Daoy (cell line): ENCODE data around the gene NUTM2D. TPM values are rescaled to one million over a fixed set of nuclear protein-coding genes. Genes with fewer than 3 reads are reported as not detected.
A peak's percentile ranks its signal among the peaks of the same experiment; 100 is the strongest.
"Not testable (repeated sequence)": the region's sequence is repeated elsewhere in the genome, so short reads cannot be mapped to it uniquely, and the experiment has no call there.

Experiments used
- DNase-seq: peaks from one replicate; pipeline ENCODE4 v3.0.0-alpha.2; 2015; ENCODE audit warnings: low read depth
- total RNA-seq: library from RNA; depleted of rRNA; stranded (reverse); fragments of >200 nt; shearing (Covaris generic); gene quantifications from 2 replicates; pipeline ENCODE4 v1.2.3, GENCODE V29; 2014; rRNA removed

Gene NUTM2D, protein sequence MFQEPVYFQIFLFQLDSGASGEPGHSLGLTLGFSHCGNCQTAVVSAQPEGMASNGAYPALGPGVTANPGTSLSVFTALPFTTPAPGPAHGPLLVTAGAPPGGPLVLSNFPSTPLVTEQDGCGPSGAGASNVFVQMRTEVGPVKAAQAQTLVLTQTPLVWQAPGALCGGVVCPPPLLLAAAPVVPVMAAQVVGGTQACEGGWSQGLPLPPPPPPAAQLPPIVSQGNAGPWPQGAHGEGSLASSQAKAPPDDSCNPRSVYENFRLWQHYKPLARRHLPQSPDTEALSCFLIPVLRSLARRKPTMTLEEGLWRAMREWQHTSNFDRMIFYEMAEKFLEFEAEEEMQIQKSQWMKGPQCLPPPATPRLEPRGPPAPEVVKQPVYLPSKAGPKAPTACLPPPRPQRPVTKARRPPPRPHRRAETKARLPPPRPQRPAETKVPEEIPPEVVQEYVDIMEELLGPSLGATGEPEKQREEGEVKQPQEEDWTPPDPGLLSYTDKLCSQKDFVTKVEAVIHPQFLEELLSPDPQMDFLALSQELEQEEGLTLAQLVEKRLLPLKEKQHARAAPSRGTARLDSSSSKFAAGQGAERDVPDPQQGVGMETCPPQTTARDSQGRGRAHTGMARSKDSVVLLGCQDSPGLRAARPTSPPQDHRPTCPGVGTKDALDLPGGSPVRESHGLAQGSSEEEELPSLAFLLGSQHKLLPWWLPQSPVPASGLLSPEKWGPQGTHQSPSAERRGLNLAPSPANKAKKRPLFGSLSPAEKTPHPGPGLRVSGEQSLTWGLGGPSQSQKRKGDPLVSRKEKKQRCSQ
- total RNA-seq: 0.86 and 1.6 TPM in 2 replicates

DNA sequence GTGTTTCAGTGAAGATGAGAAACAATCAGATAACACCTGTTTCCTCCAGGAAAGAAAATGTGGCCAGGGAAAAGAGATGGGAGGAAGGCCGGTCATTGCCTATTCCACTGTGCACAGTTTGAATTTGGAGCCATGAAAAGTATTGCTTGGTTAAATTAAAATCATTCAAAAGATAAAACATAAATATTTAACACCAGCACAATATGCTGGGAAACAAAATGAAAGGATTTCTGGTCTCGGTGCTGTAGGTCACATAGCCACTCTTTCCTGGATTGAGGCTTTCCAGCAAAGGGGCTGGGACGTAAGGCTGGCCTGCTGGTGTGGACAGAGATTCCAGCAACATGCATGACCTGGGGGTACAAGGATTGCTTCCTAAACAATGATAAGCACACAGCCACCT, at the start of gene NUTM2D:
NUTM2D (plus strand) TSS at position 301 of the 400 bp plus-strand sequence. CDS start 522 bp downstream, outside the sequence.
- DNase-seq: not testable (repeated sequence)

- not testable (repeated sequence) for DNase-seq
Observed at GRCh38 chr10:87308702-87309101, 48.8 kb upstream of the NUTM2D start.

GRCh38 chr10:87309657-87310056, 47.9 kb upstream of the NUTM2D start:
- DNase-seq: not testable (repeated sequence)

- not testable (repeated sequence) for DNase-seq
Observed at GRCh38 chr10:87311521-87311920, 46.0 kb upstream of the NUTM2D start.

- not testable (repeated sequence) for DNase-seq
Observed at GRCh38 chr10:87313649-87314359, 43.7 kb upstream of the NUTM2D start.

DNA sequence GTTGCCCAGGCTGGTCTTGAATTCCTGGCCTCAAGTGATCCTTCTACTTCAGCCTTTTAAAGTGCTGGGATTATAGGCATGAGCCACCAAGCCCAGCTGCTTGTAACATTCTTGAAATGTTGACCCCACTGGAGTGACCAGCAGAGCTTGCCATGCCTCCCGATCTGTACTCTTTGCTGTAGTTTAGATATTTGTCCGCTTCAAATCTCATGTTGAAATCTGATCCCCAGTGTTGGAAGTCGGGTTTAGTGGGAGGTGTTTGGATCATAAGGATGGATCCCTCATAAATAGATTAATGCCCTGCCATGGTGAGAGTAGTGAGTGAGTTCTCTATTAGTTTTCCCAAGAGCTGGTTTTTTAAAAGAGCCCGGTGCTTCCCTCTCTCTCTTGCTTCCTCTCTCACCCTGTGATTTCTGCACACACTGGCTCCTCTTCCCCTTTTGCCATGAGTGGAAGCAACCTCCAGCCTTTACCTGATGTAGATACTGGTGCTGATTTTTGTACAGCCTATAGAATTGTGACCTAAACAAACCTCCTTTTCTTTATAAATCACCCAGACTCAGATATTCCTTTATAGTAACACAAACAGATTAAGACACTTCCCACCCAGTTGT, 43.1 kb upstream of the NUTM2D start:
- DNase-seq: not testable (repeated sequence)

DNA sequence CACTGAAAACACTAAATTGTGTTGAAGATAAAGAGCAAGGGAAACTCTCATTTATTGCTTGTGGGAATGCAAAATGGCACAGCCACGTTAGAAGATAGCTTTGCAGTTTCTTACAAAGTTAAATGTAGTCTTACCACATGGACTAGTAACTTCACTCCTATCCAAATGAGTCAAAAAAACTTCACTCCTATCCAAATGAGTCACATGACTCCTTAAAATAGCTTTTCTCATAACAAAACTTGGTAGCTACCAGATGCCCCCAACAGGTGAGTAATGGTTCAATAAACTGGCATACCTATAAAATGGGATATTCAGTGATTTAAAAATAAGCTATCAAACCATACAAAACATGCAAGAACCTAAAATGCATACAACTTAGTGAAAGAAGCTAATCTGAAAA, 36.0 kb upstream of the NUTM2D start:
- not testable (repeated sequence) for DNase-seq

- DNase-seq: not testable (repeated sequence)
Observed at GRCh38 chr10:87324559-87324958, 33.0 kb upstream of the NUTM2D start.

DNA sequence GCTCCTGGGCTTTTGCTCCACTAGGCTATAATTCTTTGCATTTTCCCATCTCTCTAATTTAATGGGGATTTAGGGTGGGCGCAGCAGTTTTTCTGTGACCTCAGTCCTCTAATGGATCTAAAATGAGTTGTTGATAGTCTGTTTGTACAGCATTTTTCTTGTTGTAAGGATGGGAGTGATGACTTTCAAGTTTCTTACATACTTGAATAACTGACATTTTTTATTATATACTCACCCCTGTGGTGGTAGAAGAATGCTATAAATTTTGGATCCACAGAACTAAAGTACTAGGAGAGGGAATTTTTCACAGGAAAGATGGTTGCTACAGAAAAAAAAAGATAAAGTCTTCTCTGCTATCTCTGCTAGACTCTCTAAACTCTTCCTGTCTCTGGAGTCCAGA, 29.6 kb upstream of the NUTM2D start:
- DNase-seq: not testable (repeated sequence)

GRCh38 chr10:87329131-87329530, 28.4 kb upstream of the NUTM2D start:
- DNase-seq: not testable (repeated sequence)

DNA sequence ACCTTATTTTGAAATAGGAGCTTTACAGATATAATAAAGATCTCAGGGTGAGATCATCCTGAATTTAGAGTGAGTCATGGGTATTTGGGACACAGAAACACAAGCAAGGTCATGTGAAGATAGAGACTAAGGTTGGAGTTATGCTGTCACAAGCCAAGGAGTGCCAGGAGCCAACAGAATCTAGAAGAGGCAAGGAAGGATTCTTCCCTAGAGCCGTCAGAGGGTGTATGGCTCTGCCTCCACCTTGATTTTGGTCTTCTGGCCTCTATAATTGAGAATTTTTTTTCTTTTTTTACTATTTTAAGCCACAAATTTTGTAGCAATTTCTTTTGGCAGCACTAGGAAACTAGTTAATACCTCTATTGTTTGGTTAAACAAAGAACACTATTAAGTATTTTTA, 24.9 kb upstream of the NUTM2D start:
- DNase-seq: not testable (repeated sequence)

GRCh38 chr10:87340411-87340810, 17.1 kb upstream of the NUTM2D start:
- DNase-seq: not testable (repeated sequence)

DNA sequence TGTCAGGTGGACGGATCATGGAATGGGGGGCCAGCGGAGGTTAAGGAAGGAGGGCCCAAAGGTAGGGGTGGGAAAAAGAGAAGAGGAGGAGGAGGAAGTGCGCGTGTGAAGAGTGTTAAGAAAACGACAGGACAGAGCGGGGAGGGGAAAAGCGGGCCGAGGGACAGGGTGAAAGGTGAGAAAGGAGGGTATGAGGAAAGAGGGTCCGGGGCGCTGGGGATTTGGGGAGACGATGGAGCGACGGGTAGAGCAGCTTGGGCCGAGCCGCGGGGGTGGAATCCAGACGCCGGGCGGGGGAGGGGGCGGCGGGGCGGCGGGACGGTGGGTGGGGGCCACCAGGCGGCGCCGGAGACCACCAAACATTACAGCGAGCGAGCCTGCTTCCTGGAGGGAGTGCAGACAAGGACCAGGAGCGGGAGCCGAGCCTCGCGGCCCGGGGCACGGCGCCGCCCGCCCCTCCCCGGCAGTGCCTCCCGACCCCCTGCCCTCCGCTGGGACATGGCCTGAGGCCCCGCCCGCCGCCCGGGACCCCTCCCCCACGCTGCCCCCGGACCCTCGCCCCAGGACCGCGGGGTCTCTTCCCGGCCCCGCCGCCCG, 15.9 kb upstream of the NUTM2D start:
- not testable (repeated sequence) for DNase-seq

GRCh38 chr10:87342249-87342710, 15.3 kb upstream of the NUTM2D start:
- peak; percentile 78 for DNase-seq

GRCh38 chr10:87342711-87343258, 14.8 kb upstream of the NUTM2D start:
- DNase-seq: peak; percentile 78

GRCh38 chr10:87345743-87346142, 11.8 kb upstream of the NUTM2D start:
- DNase-seq: not testable (repeated sequence)

GRCh38 chr10:87350161-87350560, 7.4 kb upstream of the NUTM2D start:
- not testable (repeated sequence) for DNase-seq

GRCh38 chr10:87352825-87353224, 4.7 kb upstream of the NUTM2D start:
- not testable (repeated sequence) for DNase-seq

DNA sequence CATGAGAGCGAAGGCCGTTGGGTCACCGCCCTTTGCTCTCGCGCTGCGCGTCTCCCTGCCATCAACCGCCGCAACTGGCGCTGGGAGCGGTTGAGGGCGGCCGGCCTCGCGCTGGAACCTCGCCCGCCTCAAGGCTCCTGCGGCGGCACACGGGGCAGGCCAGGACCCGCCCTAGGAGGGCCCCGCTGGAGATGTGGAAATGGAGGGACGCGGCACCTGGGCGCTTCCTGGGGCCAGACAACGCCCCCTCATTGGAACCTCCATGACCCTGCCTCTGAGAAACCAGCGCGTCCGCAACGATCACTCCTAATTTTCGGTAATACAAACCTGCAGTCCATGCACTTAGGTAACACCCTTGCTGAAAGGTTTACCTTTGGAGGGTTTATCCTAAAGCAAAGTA, 2.4 kb upstream of the NUTM2D start:
- DNase-seq: not testable (repeated sequence)

- DNase-seq: not testable (repeated sequence)
Observed at GRCh38 chr10:87358159-87358558, 615 bp downstream of the NUTM2D start.
